ENCODE results near the gene SIL1. TPM values are rescaled to one million over a fixed set of nuclear protein-coding genes. Genes with fewer than 3 reads are reported as not detected.
"Not testable (repeated sequence)": the region's sequence is repeated elsewhere in the genome, so short reads cannot be mapped to it uniquely, and the experiment has no call there.

The SIL1 gene
- total RNA-seq, 1 experiment from 2014 or later, result 27.5 TPM

DNA sequence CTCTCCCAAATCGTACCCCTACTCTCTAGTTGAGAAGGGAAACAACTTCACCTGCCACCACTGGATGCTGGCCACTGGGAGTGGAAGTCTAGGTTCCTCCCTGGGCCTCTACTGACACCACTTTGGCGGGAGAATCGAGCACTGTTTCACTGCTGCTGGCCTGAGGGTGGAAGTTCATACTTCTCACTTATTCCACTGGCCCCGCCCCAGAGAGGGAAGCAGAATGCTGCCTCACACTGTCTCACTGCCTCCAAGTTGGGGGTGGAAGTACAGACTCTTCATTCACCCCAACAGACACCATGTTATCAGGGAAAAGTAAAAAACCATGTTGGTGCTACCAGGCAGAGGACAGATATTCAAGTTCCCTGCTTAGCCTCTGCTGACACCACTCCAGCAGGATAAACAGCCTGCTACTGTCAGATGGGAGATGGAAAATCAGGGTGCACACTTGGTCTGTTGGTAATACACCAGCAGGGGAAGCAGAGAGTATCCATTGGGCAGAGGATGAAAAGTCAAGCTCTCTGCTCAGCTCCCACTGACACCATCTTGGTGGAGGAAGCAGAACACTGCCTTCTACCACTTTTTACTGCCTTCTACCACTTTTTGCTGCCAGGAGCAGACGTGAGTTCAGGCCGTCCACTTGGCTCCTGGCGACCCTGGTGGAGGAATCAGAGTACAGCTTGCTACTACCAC is 159.4 kb downstream of the SIL1 start:
- peak; percentile 14 for DNase-seq (ENCODE audit: low read depth)

DNA sequence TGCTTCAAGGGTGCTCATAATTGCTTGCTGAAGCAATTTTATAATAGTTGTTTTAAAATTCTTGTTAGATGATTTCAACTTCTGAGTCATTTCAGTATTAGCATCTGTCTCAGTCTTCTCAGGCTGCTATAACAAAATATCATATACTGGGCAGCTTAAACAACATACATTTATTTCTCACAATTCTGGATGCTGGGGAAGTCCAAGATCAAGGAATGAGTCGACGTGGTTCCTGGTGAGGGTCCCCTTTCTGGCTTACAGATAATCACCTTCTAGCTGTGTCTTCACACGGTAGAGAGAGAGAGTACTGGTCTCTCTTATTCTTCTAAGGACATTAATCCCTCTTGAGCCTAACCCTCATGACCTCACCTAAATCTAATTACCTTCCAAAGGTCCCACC is 160.4 kb downstream of the SIL1 start:
- DNase-seq (ENCODE audit: low read depth), result no peak

DNA sequence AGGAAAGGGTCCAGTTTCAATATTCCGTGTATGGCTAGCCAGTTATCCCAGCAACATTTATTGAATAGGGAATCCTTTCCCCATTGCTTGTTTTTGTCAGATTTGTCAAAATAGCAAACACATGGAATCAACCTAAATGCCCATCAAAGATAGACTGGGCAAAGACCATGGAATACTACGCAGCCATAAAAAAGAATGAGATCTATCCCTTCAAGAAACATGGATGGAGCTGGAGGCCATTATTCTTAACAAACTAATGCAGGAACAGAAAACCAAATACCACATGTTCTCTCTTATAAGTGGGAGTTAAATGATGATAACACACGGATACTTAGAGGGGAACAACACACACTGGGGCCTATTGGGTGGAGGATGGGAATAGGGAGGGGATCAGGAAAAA is 161.8 kb downstream of the SIL1 start:
- DNase-seq (ENCODE audit: low read depth), result not testable (repeated sequence)

DNA sequence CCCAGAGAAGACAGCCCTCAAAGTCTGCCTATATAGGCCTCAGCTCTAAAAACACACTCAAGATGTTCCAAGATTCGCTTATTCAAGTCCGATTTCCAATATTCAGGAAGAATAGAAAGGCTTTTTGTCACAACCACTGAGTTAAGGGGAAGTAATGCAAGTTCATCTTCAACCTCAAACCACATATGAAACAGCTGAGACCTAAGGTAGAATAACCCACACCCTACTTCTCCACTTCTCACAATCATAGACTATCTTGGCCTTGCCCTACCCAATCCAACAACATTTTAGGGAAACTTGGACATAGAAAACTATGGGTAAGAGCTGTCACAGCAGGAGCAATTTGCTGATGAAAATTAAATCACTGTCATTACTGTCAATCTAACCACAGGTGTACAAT is 171.0 kb downstream of the SIL1 start:
- DNase-seq (ENCODE audit: low read depth), result no peak

DNA sequence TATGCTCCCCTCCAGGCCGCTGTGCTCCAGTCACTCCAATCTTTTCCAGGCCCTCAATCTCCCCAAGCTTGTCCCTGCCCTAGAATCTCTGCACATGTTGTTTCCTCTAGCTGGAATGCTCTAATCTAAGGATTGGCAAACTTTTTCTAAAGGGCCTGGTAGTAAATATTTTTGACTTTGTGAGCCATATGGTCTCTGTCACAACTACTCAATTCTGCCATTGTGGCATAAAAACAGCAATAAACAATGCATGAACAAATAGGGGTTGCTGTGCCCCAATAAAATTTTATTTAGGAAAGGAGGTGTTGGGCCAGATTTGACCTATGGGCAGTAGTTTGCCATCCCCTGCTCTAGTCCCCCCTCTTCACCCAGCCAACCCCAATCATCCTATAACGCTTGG is 172.5 kb downstream of the SIL1 start:
- DNase-seq (ENCODE audit: low read depth), result no peak

DNA sequence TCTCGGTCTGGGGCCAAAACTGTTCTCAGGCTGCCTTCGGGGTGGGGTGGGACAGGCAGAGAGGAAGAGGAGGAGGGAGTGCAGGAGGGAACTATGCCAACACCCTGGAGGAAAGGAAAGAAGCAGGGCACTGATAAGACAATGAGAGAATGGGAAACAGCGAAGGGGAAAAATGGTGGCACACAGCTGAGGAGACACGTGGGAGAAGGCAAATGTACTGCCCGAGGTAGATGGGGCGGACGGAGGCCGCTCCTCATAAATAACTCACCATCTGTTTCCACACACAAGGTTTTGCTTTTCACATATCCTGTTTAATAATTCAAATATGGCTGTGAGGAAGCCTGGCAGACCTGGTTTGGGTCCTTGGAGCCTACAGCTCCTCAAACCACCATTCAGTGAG is 174.9 kb downstream of the SIL1 start:
- DNase-seq (ENCODE audit: low read depth), result no peak

DNA sequence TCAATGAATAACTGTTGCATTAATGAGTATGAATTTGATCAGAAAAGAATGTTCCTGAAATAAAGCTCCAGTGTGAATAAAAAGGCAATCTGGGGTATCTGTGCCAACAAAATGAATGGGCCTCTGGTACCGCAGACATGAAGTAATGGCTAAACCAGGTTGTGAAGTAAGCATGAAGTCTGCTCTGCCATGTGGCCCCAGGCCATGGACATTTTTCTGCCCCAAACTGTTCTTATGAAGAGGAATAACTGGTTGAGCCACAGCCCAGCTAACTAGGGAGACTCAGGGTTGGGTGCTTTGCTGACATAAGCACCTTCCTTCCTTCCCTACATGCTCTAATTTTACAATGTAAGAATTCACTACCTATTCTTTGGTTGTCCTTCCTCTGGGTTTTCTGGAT is 175.6 kb downstream of the SIL1 start:
- DNase-seq (ENCODE audit: low read depth), result no peak

DNA sequence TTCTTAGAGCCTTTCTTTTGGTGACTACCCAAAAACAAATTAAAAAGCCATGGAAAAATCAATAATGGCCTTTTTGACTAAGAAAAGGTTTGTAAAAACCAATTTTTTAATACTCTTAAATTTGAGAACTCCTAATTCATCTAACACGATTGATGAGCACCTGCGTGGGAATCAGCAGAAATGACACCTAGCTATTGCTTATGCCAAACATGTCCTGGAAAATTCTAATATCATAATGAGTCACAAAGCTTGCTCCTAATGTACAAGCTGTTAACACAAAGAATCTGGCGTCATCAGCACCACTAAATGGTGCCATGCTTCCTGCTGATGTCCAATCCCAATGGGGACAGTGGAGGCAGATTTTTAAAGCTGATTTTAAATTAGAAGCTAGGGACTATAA is 176.8 kb downstream of the SIL1 start:
- no peak for DNase-seq (ENCODE audit: low read depth)

DNA sequence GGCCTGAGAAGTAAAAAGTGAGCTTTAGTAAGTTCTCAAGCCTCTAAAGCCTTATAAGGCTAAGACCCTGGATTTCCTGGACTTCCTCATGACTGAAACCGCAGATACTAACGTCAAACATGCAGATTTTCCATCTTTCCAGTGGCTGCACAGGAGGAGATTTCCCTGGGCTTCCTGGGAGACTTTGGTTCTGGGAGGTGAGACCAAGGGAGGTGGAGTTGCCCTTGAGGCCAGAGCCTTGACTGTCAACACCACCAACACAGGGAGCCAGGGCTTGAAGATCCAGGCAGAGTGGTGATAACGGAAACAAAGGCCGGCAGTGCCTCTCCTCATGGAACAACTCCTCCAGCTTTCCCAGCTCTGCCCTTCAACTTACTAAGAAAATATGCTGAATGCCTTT is 178.3 kb downstream of the SIL1 start:
- no peak for DNase-seq (ENCODE audit: low read depth)

DNA sequence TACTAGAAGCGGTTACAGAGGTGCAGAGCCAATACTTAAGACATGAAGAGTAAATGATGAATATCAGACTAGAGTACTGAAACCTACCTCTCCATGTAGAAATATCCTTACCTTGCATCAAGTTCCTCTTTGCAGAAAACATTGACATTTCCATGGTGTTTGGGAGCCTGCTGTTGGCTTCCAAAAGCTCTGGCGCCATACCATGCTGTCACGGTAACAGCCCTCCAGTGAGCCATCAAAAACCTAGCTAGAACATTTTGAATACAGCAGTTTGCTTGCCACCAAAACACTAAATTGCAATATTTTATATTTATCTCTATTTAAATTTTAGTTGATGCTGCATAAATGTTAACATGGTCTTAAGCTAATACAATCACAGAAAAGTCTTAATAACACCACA is 179.0 kb downstream of the SIL1 start:
- no peak for DNase-seq (ENCODE audit: low read depth)

DNA sequence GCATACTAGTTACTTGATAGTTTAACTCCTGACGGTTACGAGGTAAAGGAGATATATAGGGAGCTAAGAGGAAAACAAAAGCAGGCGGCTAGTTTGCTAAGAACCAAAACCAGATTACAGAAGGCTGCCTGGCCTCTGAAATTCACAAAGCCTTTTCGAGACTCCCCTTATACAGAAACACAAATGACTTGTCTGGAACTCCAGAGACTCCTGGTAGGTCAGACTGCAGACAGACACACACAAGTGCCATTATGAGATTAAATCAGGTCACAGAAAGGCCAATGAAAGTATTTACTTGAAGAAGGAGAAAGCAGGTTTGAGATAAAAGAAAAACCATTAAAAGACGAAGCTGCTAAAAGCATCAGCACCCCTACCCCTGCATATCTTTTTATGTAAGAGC is 180.5 kb downstream of the SIL1 start:
- DNase-seq (ENCODE audit: low read depth), result no peak

DNA sequence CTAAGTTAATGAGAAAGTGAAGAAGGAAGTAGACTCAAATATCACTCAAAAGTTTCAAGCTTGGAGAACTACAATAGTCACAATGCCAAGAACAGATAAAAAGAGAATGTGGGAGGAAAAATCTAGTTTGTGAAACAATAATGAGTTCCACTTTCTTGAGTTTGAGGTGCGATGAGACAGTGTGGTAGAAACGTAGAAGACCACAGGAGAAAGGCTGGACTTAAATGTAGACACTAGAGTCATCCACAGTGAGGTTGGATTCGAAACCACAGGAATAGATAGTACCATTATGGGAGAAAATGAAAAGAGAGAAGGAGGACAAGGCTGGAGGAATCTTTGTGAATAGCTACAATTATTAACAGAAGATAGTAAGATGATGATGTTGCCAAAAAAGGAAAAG is 182.0 kb downstream of the SIL1 start:
- no peak for DNase-seq (ENCODE audit: low read depth)

DNA sequence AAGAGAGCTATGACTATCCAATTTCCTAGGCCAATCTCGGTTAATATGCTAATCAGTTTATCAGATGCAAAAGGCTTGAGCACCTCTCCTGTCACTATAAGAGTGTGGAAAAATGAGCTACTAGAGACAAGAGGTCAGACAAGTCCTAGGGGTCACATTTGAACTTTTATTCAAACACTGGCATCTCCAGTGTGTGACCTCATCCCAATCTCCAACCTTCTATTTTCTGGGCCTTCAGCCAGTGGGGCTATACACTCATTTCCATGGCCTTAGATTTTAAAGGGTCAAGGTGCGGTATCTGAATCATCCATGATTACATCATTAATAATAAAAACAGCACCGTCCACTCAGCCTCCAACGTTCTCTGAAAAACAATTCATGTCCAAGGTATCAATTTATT is 183.4 kb downstream of the SIL1 start:
- DNase-seq (ENCODE audit: low read depth), result peak; percentile 84

DNA sequence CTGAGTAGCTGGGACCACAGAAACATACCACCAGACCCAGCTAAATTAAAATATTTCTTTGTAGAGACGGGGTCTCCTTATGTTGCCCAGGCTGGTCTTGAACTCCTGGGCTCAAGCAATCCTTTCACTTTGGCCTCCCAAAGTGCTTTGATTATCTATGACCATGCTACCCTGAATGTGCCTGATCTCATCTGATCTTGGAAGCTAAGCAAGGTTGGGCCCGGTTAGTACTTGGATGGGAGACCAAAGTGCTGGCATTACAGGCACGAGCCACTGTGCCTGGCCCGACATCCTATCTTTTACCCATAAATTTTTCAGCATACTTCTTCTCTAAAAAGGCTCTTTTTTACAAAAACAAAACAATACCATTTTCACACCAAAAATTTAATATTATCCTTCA is 186.0 kb downstream of the SIL1 start:
- DNase-seq (ENCODE audit: low read depth), result no peak

DNA sequence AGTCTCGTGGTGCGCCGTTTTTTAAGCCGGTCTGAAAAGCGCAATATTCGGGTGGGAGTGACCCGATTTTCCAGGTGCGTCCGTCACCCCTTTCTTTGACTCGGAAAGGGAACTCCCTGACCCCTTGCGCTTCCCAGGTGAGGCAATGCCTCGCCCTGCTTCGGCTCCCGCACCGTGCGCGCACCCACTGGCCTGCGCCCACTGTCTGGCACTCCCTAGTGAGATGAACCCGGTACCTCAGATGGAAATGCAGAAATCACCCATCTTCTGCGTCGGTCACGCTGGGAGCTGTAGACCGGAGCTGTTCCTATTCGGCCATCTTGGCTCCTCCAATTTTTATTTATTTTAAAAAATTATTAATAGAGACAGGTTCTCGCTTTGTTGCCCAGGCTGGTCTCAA is 187.0 kb downstream of the SIL1 start:
- not testable (repeated sequence) for DNase-seq (ENCODE audit: low read depth)

DNA sequence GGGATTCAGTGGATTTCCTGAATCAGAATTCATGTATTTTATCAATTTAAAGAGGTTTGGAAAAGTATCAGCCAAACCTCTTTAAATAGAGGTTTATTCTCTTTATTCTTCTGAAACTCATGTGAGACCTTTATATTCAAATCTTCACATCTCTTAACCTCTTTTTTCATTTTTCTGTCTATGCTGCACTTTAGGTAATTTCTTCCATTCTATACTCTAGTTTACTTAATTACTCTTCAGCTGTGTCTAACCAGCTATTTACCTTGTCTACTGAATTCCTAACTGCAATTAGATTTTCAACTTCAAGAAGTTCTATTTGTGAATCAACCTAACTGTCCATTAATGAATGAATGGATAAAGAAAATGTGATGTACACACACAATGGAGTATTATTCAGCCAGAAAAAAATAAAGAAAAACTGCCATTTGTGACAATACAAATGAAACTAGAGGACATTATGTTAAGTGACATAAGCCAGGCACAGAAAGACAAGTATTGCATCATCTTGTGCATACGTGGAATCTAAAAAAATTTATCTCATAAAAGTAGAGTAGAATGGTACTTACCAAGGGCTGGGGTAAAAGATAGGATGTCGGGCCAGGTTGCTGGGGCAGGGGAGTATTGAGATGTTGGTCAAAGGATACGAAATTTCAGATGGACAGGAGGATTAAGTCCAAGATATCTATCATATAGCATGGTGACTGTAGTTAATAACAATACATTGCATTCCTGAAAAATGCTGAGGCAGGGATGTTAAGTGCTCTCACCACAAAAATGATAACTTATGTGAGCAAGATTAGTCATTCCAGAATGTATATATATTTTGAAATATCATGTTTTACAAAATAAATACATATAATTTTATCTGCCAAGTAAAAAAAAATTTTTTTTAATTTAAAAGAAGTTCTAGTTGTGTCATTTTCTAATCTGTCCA is 193.5 kb downstream of the SIL1 start:
- no peak for DNase-seq (ENCODE audit: low read depth)

DNA sequence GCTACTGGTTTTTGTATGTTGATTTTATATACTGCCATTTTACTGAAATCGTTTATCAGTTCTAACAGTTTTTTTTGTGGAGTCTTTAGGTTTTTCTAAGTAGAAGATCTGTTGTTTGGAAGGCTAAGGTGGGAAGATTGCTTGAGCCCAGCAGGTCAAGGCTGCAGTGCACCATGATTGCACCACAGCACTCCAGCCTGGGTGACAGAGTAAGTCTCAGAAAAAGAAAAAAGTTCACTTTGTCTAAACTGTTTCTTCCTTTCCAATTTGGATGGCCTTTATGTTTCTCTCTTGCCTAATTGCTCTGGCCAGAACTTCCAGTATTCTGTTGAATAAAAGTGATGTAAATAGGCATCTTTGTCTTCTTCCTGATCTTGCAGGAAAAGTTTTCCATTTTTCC is 198.5 kb downstream of the SIL1 start:
- DNase-seq (ENCODE audit: low read depth), result no peak

DNA sequence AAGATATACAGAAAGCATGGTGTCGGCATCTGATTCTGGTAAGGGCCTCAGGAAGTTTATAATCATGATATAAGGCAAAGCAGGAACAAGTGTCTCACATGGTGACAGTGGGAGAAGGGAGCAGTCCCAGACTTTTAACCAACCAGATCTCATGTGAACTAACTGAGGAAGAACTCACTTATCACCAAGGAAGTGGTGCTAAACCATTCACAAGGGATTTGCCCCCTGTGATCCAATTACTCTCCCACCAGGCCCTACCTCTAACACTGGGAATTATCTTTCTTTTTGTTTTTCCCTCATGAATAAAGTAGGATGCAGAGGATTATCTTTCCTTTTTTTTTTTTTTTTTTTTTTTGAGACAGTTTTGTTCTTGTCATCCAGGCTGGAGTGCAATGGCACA is 199.6 kb downstream of the SIL1 start:
- DNase-seq (ENCODE audit: low read depth), result no peak

DNA sequence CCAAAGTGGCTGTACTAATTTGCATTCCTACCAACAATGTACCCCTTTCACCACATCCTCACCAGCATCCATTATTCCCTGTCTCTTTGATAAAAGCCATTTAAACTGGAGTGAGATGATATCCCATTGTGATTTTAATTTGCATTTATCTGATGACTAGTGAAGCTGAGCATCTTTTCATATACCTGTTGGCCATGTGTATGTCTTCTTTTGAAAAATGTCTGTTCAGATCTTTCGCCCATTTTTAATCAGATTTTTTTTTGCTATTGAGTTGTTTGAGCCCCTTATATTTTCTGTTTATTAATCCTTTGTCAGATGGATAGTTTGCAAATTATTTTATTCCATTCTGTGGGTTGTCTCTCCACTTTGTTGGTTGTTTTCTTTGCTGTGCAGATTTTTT is 202.0 kb downstream of the SIL1 start:
- no peak for DNase-seq (ENCODE audit: low read depth)

DNA sequence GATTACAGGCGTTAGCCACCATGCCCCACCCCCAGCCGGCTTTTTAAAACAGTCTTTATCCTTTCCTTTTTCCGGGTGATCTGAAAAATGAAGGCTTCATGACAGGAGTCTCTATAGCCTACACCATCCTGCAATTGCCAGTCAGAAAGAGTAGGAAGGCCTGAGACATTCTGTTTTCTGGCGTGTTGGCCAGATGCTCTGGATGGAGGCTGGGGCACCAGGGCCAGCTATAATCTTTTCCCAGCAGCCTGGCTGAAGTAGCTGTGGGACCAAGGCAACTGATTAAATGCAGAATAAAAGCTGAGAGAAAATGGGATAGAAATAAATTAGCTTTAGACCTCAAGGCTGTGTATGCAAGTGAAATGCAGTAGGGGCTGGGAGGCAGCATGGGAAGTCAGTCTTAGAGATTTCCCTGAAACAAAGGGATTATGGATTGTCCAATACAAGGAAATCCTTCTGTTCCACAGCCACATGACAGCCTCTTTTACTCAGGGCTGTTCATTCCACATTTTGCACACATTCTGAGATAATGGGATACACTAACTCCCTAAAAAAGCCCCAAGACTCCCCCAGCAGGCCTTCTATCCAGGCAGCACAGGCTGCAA is 207.1 kb downstream of the SIL1 start:
- no peak for DNase-seq (ENCODE audit: low read depth)

DNA sequence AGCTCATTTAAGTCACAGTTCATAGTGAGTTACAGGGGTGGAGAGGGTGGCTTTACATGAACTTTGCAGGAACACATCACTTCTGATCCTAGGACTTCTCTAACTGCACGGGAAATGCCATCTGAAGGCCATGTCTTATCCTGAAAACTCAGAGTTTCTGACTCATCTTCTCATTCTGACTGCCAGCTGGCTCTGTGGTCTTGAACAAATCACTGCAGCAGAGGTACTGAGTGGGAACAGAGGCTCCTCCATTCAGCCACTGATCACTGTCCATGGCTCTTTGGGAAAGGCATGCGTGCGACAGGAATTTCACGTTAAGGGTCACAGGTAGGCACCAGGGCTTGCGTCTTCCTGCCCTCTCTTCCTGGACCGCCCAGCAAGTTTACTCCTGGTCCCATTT is 208.4 kb downstream of the SIL1 start:
- DNase-seq (ENCODE audit: low read depth), result peak; percentile 68

DNA sequence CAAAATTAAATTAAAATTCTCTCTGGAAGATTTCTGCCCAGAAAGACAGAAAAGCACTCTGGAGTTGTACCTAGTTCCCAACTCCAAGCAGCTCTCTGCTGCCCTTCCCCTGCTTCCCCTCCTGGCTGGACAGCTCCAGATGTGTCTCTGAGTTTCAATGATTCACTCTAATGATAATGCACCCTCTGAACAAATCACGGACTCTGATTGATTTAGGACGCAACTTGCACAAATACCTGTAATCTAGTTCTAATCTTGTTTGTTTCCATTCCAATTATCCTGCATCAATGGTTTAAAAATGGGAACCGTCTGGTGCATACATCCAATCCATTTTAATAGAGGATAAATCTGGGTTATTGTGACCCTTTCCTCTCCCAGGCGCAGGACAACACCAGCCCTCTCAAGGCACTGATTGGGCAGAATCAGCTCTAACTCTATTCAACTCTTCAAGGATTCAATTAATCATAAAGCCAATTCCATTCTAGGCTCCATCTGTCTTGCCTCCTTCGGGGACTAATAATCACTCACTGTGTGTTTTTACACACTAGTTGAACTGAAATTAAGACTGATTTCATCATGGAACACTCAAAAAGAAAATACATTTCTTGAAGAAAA is 211.9 kb downstream of the SIL1 start:
- no peak for DNase-seq (ENCODE audit: low read depth)
